GM23248 (cell line): ENCODE results near the gene MYH9. TPM values are rescaled to one million over a fixed set of nuclear protein-coding genes. Genes with fewer than 3 reads are reported as not detected.

Experiments used
- DNase-seq: peaks from one replicate; pipeline ENCODE4 v3.0.0-alpha.2; 2015
- H2AFZ ChIP-seq: fragments of 200-600 bp; sonication (generic); 2 replicates; pipeline ENCODE4 v1.6.1; 2016; ENCODE audit warnings: antibody characterized with exemption
- H3F3A ChIP-seq: fragments of 200-600 bp; sonication (generic); 2 replicates; pipeline ENCODE4 v1.6.1; 2016; ENCODE audit warnings: mild to moderate bottlenecking, antibody characterized with exemption, mixed run types; ENCODE audit not compliant: insufficient read depth
- H3K27ac ChIP-seq: fragments of 200-600 bp; sonication (generic); 2 replicates; pipeline ENCODE4 v1.5.1; 2016; ENCODE audit warnings: mild to moderate bottlenecking
- H3K27me3 ChIP-seq: fragments of 200-600 bp; sonication (generic); replicated peaks from 2 replicates; pipeline ENCODE4 v1.6.1; 2016; ENCODE audit warnings: mild to moderate bottlenecking; ENCODE audit not compliant: insufficient read depth
- H3K36me3 ChIP-seq: fragments of 200-600 bp; sonication (generic); 2 replicates; pipeline ENCODE4 v1.6.1; 2016; ENCODE audit warnings: low read depth, mild to moderate bottlenecking
- H3K4me1 ChIP-seq: fragments of 200-600 bp; sonication (generic); 2 replicates; pipeline ENCODE4 v1.6.1; 2016; ENCODE audit warnings: mild to moderate bottlenecking; ENCODE audit not compliant: insufficient read depth
- H3K4me2 ChIP-seq: fragments of 200-600 bp; sonication (generic); one replicate; pipeline ENCODE4 v1.6.1; 2016; ENCODE audit warnings: mild to moderate bottlenecking; ENCODE audit not compliant: unreplicated experiment
- H3K4me3 ChIP-seq: fragments of 200-600 bp; sonication (generic); 2 replicates; pipeline ENCODE4 v1.5.1; 2016; ENCODE audit warnings: mild to moderate bottlenecking
- H3K79me2 ChIP-seq: fragments of 200-600 bp; sonication (generic); 2 replicates; pipeline ENCODE4 v1.6.1; 2016; ENCODE audit warnings: mild to moderate bottlenecking; ENCODE audit not compliant: insufficient read depth
- H3K9ac ChIP-seq: fragments of 200-600 bp; sonication (generic); 2 replicates; pipeline ENCODE4 v1.6.1; 2016; ENCODE audit warnings: mild to moderate bottlenecking
- H3K9me2 ChIP-seq: fragments of 200-600 bp; sonication (generic); 2 replicates; pipeline ENCODE4 v1.6.1; 2016; ENCODE audit warnings: mixed run types, mild to moderate bottlenecking, moderate library complexity; ENCODE audit not compliant: insufficient read depth
- H3K9me3 ChIP-seq: fragments of 200-600 bp; sonication (generic); one replicate; pipeline ENCODE4 v1.6.1; 2017; ENCODE audit warnings: low read depth
- H4K20me1 ChIP-seq: fragments of 200-600 bp; sonication (generic); 2 replicates; pipeline ENCODE4 v1.6.0; 2016; ENCODE audit not compliant: insufficient read depth
- EZH2 ChIP-seq: fragments of 200-600 bp; sonication (generic); IDR thresholded peaks from 2 replicates; pipeline ENCODE4 v1.6.1; 2018; ENCODE audit warnings: antibody characterized with exemption, mild to moderate bottlenecking; ENCODE audit not compliant: insufficient read depth, poor library complexity, severe bottlenecking
- EZH2phosphoT487 ChIP-seq: fragments of 200-600 bp; sonication (generic); IDR thresholded peaks from 2 replicates; pipeline ENCODE4 v1.6.1; 2018; ENCODE audit warnings: antibody characterized with exemption, moderate library complexity, mild to moderate bottlenecking, low read depth; ENCODE audit not compliant: insufficient read depth
- WGBS, 2 experiments: methylation state at CpG; one replicate each; pipeline ENCODE4 v1.1.6; 2015 to 2017; ENCODE audit warnings: low lambda C conversion rate in 2 of 2, low coverage in 1 of 2; ENCODE audit errors: missing lambda C conversion rate in 2 of 2; 5-methylcytosine and 5-hydroxymethylcytosine counted together
- in situ Hi-C: fragments of 300-500 bp; cut with MboI; formaldehyde crosslinking; loops from 2 replicates; pipeline ENCODE4 v1.15.0; 2020
- polyA plus RNA-seq: library from polyadenylated mRNA; unstranded; fragments of >200 nt; fragmentation: Nextera tagmentation; extraction: Ambion mirVana; gene quantifications from 2 replicates; pipeline ENCODE4 v1.2.1, GENCODE V29; 2016
- total RNA-seq: library from RNA; depleted of rRNA; stranded (reverse); fragments of >200 nt; shearing (Covaris generic); gene quantifications from 2 replicates; pipeline ENCODE4 v1.2.3, GENCODE V29; 2014

Gene MYH9
- total and polyA plus RNA-seq, 2 experiments from 2014 or later, result 287 to 420 TPM

GRCh38 chr22:36249160-36249559 is 138.6 kb downstream of the MYH9 start:
- TF ChIP-seq EZH2, result no peak
- no peak for TF ChIP-seq EZH2phosphoT487
- H4K20me1 ChIP-seq, result no peaks in the 10 kb centered on the region
- 0 out of 2 replicates have a peak, but pooled peaks cover 12% of the 10 kb centered on the region for H3F3A ChIP-seq
- no peak overlapping the region for H3K4me2 ChIP-seq
- H3K9me2 ChIP-seq, result no peaks in the 10 kb centered on the region
- H3K9me3 ChIP-seq, result no peaks in the 10 kb centered on the region
- H3K36me3 ChIP-seq, result no peaks in the 10 kb centered on the region
- H3K27ac ChIP-seq, result no peak overlapping the region
- no peak overlapping the region for H3K9ac ChIP-seq
- H3K4me3 ChIP-seq, result no peak overlapping the region
- H3K27me3 ChIP-seq, result no peaks in the 10 kb centered on the region
- in situ Hi-C loops, result no loop called here
- H2AFZ ChIP-seq, result no peak overlapping the region
- WGBS, 2 experiments, result 86 to 88% methylated on average over 2 of the region's 2 CpGs
- peaks cover 22% of the 10 kb centered on the region for H3K4me1 ChIP-seq
- H3K79me2 ChIP-seq, result no peaks in the 10 kb centered on the region
- DNase-seq, result no peak

DNA sequence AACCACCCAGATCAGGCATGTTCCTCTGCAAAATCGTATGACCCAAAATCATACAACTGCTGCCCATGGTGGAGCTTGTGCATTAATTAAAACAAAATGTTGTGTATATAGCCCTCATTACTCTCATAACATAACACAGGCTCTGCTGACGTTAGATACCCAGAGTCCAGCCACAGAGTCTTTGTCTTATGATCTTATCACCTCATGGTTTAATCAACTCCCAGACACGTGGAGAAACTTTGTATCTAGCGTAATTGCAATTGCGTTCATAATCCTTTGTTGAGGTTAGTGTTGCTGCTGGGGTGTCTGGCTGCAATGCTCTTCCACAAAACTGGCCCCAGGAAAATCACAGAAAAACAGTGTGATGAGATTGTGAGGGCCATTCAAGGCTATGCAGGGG is 139.8 kb downstream of the MYH9 start:
- Histone ChIP-seq H4K20me1 (no peaks in the 10 kb centered on the region), H3K9me2 (no peaks in the 10 kb centered on the region), H3K36me3 (no peaks in the 10 kb centered on the region), H3K4me3 (no peak overlapping the region), H3K4me1 (peaks cover 14% of the 10 kb centered on the region), H3F3A (0 out of 2 replicates have a peak, but pooled peaks cover 14% of the 10 kb centered on the region), H3K27ac (no peak overlapping the region), H3K27me3 (no peaks in the 10 kb centered on the region), H2AFZ (no peak overlapping the region), H3K4me2 (no peak overlapping the region), H3K79me2 (no peaks in the 10 kb centered on the region), H3K9ac (no peak overlapping the region), H3K9me3 (no peaks in the 10 kb centered on the region)
- WGBS, 2 experiments, result 52 to 65% methylated on average over 5 of the region's 5 CpGs
- in situ Hi-C loops, result no loop called here
- no peak for DNase-seq
- TF ChIP-seq EZH2phosphoT487 (no peak), EZH2 (no peak)

- TF ChIP-seq EZH2phosphoT487 (no peak), EZH2 (no peak)
- Histone ChIP-seq H3K27me3 (no peaks in the 10 kb centered on the region), H3K4me2 (no peak overlapping the region), H3K27ac (no peak overlapping the region), H3K4me1 (peaks cover 14% of the 10 kb centered on the region), H3K9me2 (no peaks in the 10 kb centered on the region), H3K36me3 (no peaks in the 10 kb centered on the region), H4K20me1 (no peaks in the 10 kb centered on the region), H3F3A (0 out of 2 replicates have a peak, but pooled peaks cover 14% of the 10 kb centered on the region), H2AFZ (no peak overlapping the region), H3K9me3 (no peaks in the 10 kb centered on the region), H3K79me2 (no peaks in the 10 kb centered on the region), H3K9ac (no peak overlapping the region), H3K4me3 (no peak overlapping the region)
- in situ Hi-C loops, result no loop called here
- 48 to 59% methylated on average over 3 of the region's 3 CpGs for WGBS, 2 experiments
- no peak for DNase-seq
Observed at GRCh38 chr22:36246718-36247117, 141.0 kb downstream of the MYH9 start.

GRCh38 chr22:36245805-36246356 is 141.9 kb downstream of the MYH9 start:
- WGBS, 2 experiments, result 59 to 61% methylated on average over 4 of the region's 4 CpGs
- peaks cover 14% of the 10 kb centered on the region for H3K4me1 ChIP-seq
- no peaks in the 10 kb centered on the region for H3K36me3 ChIP-seq
- no peaks in the 10 kb centered on the region for H3K9me3 ChIP-seq
- no peak overlapping the region for H3K4me3 ChIP-seq
- no peaks in the 10 kb centered on the region for H3K27me3 ChIP-seq
- no peak overlapping the region for H2AFZ ChIP-seq
- H3F3A ChIP-seq, result 0 out of 2 replicates have a peak, but pooled peaks cover 14% of the 10 kb centered on the region
- H3K79me2 ChIP-seq, result no peaks in the 10 kb centered on the region
- no peak overlapping the region for H3K27ac ChIP-seq
- H3K9me2 ChIP-seq, result no peaks in the 10 kb centered on the region
- H3K9ac ChIP-seq, result no peak overlapping the region
- in situ Hi-C loops, result no loop called here
- H3K4me2 ChIP-seq, result no peak overlapping the region
- no peak for DNase-seq
- TF ChIP-seq EZH2phosphoT487 (no peak), EZH2 (no peak)
- H4K20me1 ChIP-seq, result no peaks in the 10 kb centered on the region
